GM12891 (cell line): Measurements from ENCODE around the gene MSANTD2.

Experiments used
- POLR2A ChIP-seq: IDR thresholded peaks from 2 replicates; pipeline ENCODE4 v1.6.1; 2011; ENCODE audit warnings: low read depth, low read length, control low read depth
- SPI1 ChIP-seq: IDR thresholded peaks from 2 replicates; pipeline ENCODE4 v1.6.1; 2011; ENCODE audit warnings: low read depth, low read length, control low read depth
- TAF1 ChIP-seq: IDR thresholded peaks from 2 replicates; pipeline ENCODE4 v1.6.1; 2011; ENCODE audit warnings: low read depth, low read length, control low read depth

DNA sequence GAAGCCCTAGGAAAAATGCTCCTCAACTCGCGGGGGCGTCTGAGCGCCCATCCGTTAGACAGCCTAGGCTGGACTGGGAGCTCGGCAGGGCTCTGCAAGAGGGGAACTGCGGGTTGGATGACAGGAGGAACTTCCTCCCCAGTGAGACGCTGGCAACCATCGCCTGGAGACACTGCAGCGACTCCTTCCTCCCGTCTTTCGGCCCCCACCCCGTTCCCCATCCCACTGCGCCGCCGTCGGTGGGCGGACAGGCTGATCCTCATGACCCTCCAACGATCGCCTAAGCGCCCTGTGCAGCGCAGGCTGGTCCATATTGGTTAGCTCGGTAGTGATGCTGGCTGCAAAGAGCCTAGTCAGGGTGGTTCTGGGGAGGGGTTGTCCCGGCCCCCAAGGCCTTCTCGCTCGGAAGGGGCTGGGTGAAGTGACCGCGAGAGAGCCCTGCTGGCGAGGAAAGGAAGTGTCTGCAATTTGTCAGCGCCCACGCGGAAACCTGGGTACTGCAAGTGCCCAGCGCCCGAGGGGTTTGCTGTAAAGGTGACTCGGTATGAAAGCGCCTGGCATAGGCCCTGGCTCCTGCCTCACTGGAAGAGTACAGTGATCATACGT lies 59.8 kb downstream of the MSANTD2 start:
- TF ChIP-seq POLR2A = no peak
- TF ChIP-seq TAF1 = no peak
- TF ChIP-seq SPI1 = 0 out of 2 replicates have a peak, but pooled peaks have one; percentile 2
